ENCODE measurements around the gene ZSWIM9.

Gene ZSWIM9

GRCh38 chr19:48176226-48176625 lies 5.7 kb downstream of the ZSWIM9 start:
- ChIA-PET POLR2A (no interaction called here), CTCF (no interaction called here)
- TF ChIP-seq, protein P1, sequence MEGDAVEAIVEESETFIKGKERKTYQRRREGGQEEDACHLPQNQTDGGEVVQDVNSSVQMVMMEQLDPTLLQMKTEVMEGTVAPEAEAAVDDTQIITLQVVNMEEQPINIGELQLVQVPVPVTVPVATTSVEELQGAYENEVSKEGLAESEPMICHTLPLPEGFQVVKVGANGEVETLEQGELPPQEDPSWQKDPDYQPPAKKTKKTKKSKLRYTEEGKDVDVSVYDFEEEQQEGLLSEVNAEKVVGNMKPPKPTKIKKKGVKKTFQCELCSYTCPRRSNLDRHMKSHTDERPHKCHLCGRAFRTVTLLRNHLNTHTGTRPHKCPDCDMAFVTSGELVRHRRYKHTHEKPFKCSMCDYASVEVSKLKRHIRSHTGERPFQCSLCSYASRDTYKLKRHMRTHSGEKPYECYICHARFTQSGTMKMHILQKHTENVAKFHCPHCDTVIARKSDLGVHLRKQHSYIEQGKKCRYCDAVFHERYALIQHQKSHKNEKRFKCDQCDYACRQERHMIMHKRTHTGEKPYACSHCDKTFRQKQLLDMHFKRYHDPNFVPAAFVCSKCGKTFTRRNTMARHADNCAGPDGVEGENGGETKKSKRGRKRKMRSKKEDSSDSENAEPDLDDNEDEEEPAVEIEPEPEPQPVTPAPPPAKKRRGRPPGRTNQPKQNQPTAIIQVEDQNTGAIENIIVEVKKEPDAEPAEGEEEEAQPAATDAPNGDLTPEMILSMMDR (IDR thresholded peaks at IDR 0.05; ENCODE audit: insufficient read depth, low read length, missing control alignments) = no peak
- no peak for DNase-seq (ENCODE audit: low read depth, low spot score)
- H3K4me3 ChIP-seq (ENCODE audit: low read depth, low read length) = no peak overlapping the region

GRCh38 chr19:48181505-48181904 lies 11.0 kb downstream of the ZSWIM9 start:
- CTCF ChIA-PET = no interaction called here
- DNase-seq (ENCODE audit: low read depth, low spot score) = no peak
- H3K4me3 ChIP-seq (ENCODE audit: low read depth, low read length) = no peak overlapping the region
- TF ChIP-seq, protein P1 (IDR thresholded peaks at IDR 0.05; ENCODE audit: insufficient read depth, low read length, missing control alignments) = no peak
- POLR2A ChIA-PET = no interaction called here

GRCh38 chr19:48182434-48182833 lies 12.0 kb downstream of the ZSWIM9 start:
- POLR2A ChIA-PET = no interaction called here
- CTCF ChIA-PET = no interaction called here

GRCh38 chr19:48183356-48183755 lies 12.9 kb downstream of the ZSWIM9 start:
- POLR2A ChIA-PET = no interaction called here
- DNase-seq (ENCODE audit: low read depth, low spot score) = no peak
- CTCF ChIA-PET = interaction anchor here (1.2 kb wide), 1 partner anchor 9 kb away, joined by 3 read pairs; no protein-coding TSS in a partner anchor
- no peak overlapping the region for H3K4me3 ChIP-seq (ENCODE audit: low read depth, low read length)
- TF ChIP-seq, protein P1 (IDR thresholded peaks at IDR 0.05; ENCODE audit: insufficient read depth, low read length, missing control alignments) = no peak

More at GRCh38 chr19:48182434-48182833, 12.0 kb downstream of the ZSWIM9 start:
- TF ChIP-seq, protein P1 (IDR thresholded peaks at IDR 0.05; ENCODE audit: insufficient read depth, low read length, missing control alignments) = no peak
- H3K4me3 ChIP-seq (ENCODE audit: low read depth, low read length) = no peak overlapping the region
- DNase-seq (ENCODE audit: low read depth, low spot score) = no peak

DNA sequence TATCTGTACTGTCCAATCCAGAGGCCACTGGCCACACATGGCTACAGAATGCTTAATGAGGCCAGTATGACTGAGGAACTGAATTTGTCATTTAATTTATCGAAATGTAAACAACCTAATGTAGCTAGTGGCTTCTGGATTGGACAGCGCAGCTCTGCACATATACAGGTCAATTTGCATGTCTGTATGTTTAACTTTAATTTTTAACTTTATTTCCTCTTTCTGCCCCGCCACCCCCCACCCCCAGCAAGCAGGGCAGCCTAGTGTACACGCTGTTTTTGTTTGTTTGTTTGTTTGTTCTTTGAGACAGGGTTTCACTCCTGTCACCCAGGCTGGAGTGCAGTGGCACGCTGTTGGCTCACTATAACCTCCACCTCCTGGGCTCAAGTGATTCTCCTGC lies 15.5 kb downstream of the ZSWIM9 start:
- CTCF ChIA-PET = interaction anchor here (1.3 to 1.4 kb wide), 2 partner anchors 11 to 222 kb away, joined by 3 to 4 read pairs; no protein-coding TSS in a partner anchor
- TF ChIP-seq, protein P1 (IDR thresholded peaks at IDR 0.05; ENCODE audit: insufficient read depth, low read length, missing control alignments) = no peak
- no peak overlapping the region for H3K4me3 ChIP-seq (ENCODE audit: low read depth, low read length)
- no peak for DNase-seq (ENCODE audit: low read depth, low spot score)
- POLR2A ChIA-PET = no interaction called here

DNA sequence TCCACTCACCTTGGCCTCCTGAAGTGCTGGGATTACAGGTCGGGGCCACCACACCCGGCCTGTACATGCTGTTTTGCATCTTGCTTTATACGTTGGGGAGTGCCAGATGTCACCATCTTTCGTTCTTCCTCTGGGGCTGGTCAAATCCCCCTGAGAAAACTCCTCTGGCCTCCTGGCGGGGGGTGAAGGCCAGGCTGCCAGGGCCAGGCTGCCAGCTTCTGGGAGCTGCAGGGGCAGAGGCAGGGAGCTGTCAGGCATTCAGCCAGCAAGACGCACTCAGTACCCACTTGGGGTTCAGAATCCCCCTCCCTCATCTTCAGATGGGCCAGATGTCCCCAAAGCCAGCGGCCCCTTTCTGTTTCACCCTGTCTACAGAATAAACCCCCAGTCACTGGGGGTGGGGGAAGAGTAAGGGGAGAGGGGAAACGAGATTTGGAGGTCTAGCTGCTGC lies 16.1 kb downstream of the ZSWIM9 start:
- DNase-seq (ENCODE audit: low read depth, low spot score) = no peak
- TF ChIP-seq, protein P1 (IDR thresholded peaks at IDR 0.05; ENCODE audit: insufficient read depth, low read length, missing control alignments) = no peak
- POLR2A ChIA-PET = no interaction called here
- no peak overlapping the region for H3K4me3 ChIP-seq (ENCODE audit: low read depth, low read length)
- CTCF ChIA-PET = interaction anchor here (1.4 kb wide), 1 partner anchor 223 kb away, joined by 4 read pairs; no protein-coding TSS in a partner anchor

All from AG04449 (cell line).